ENCODE measurements around the gene KIRREL3. TPM values are rescaled to one million over a fixed set of nuclear protein-coding genes. Genes with fewer than 3 reads are reported as not detected.

The KIRREL3 gene
- total and polyA plus RNA-seq, 9 donors, result 0.25 to 5.3 (median 0.48) TPM

- Histone ChIP-seq H3K9me3 (no peaks in the 10 kb centered on the region), H3K36me3 (no peaks in the 10 kb centered on the region), H3K4me1 (ENCODE audit: insufficient read depth) (no peaks in the 10 kb centered on the region), H3K27me3 (no peaks in the 10 kb centered on the region), H3K4me3 (no peak overlapping the region), H3K27ac (no peak overlapping the region)
- intact Hi-C loops (cut with DNase I), result no loop called here
- TF ChIP-seq POLR2A (IDR thresholded peaks at IDR 0.05) (no peak), CTCF (IDR thresholded peaks at IDR 0.05) (no peak), EP300 (IDR thresholded peaks at IDR 0.05) (no peak)
- DNase-seq, result no peak
- WGBS, 3 donors, result 56 to 74% (median 66%) methylated on average over 1 of the region's 1 CpG
Measured at GRCh38 chr11:126948563-126948962, 52.0 kb downstream of the KIRREL3 start.

- 63 to 74% (median 69%) methylated on average over 3 of the region's 3 CpGs for WGBS, 3 donors
- no peaks in the 10 kb centered on the region for H3K9me3 ChIP-seq
- intact Hi-C loops (cut with DNase I), result no loop called here
- DNase-seq, result no peak
- no peaks in the 10 kb centered on the region for H3K27me3 ChIP-seq
- no peaks in the 10 kb centered on the region for H3K36me3 ChIP-seq
- no peak overlapping the region for H3K27ac ChIP-seq
- no peaks in the 10 kb centered on the region for H3K4me1 ChIP-seq (ENCODE audit: insufficient read depth)
- H3K4me3 ChIP-seq, result no peak overlapping the region
- TF ChIP-seq EP300 (IDR thresholded peaks at IDR 0.05), result no peak
- no peak for TF ChIP-seq POLR2A (IDR thresholded peaks at IDR 0.05)
- TF ChIP-seq CTCF (IDR thresholded peaks at IDR 0.05), result no peak
Measured at GRCh38 chr11:126945319-126945718, 55.3 kb downstream of the KIRREL3 start.

GRCh38 chr11:126943316-126943715, 57.3 kb downstream of the KIRREL3 start:
- DNase-seq, result no peak
- Histone ChIP-seq H3K36me3 (no peaks in the 10 kb centered on the region), H3K27me3 (no peaks in the 10 kb centered on the region), H3K4me1 (ENCODE audit: insufficient read depth) (no peaks in the 10 kb centered on the region), H3K27ac (no peak overlapping the region), H3K4me3 (no peak overlapping the region), H3K9me3 (no peaks in the 10 kb centered on the region)
- intact Hi-C loops (cut with DNase I), result no loop called here
- TF ChIP-seq CTCF (IDR thresholded peaks at IDR 0.05), result no peak
- no peak for TF ChIP-seq POLR2A (IDR thresholded peaks at IDR 0.05)
- no peak for TF ChIP-seq EP300 (IDR thresholded peaks at IDR 0.05)
- WGBS, 3 donors, result 76 to 82% (median 80%) methylated on average over 7 of the region's 7 CpGs

GRCh38 chr11:126942146-126942545, 58.4 kb downstream of the KIRREL3 start:
- Histone ChIP-seq H3K4me3 (no peak overlapping the region), H3K4me1 (ENCODE audit: insufficient read depth) (no peaks in the 10 kb centered on the region), H3K9me3 (no peaks in the 10 kb centered on the region), H3K36me3 (no peaks in the 10 kb centered on the region), H3K27me3 (no peaks in the 10 kb centered on the region), H3K27ac (no peak overlapping the region)
- no peak for DNase-seq
- TF ChIP-seq EP300 (IDR thresholded peaks at IDR 0.05) (no peak), CTCF (IDR thresholded peaks at IDR 0.05) (no peak), POLR2A (IDR thresholded peaks at IDR 0.05) (no peak)
- intact Hi-C loops (cut with DNase I), result no loop called here
- 85 to 97% (median 87%) methylated on average over 4 of the region's 4 CpGs for WGBS, 3 donors

- Histone ChIP-seq H3K36me3 (no peaks in the 10 kb centered on the region), H3K9me3 (no peaks in the 10 kb centered on the region), H3K4me1 (ENCODE audit: insufficient read depth) (no peaks in the 10 kb centered on the region), H3K4me3 (no peak overlapping the region), H3K27me3 (no peaks in the 10 kb centered on the region), H3K27ac (no peak overlapping the region)
- WGBS, 3 donors, result 80 to 86% (median 80%) methylated on average over 2 of the region's 2 CpGs
- intact Hi-C loops (cut with DNase I), result no loop called here
- no peak for TF ChIP-seq EP300 (IDR thresholded peaks at IDR 0.05)
- no peak for TF ChIP-seq POLR2A (IDR thresholded peaks at IDR 0.05)
- no peak for TF ChIP-seq CTCF (IDR thresholded peaks at IDR 0.05)
- DNase-seq, result no peak
Measured at GRCh38 chr11:126939552-126939951, 61.0 kb downstream of the KIRREL3 start.

Measured in ovary (tissue), 9 donors.